B cell (primary cell): ENCODE data around the gene HINFP.

Experiments used
- EZH2 ChIP-seq: IDR thresholded peaks from 2 replicates; pipeline ENCODE4 v1.6.1; 2012; ENCODE audit warnings: borderline replicate concordance, low read depth, mild to moderate bottlenecking, moderate library complexity, low read length; ENCODE audit not compliant: insufficient read depth, poor library complexity, severe bottlenecking
- TF ChIP-seq, protein P1 (sequence below): fragments of 200-600 bp; IDR thresholded peaks from one replicate; pipeline ENCODE4 v1.8.0; 2022; ENCODE audit warnings: antibody characterized with exemption, mild to moderate bottlenecking

DNA sequence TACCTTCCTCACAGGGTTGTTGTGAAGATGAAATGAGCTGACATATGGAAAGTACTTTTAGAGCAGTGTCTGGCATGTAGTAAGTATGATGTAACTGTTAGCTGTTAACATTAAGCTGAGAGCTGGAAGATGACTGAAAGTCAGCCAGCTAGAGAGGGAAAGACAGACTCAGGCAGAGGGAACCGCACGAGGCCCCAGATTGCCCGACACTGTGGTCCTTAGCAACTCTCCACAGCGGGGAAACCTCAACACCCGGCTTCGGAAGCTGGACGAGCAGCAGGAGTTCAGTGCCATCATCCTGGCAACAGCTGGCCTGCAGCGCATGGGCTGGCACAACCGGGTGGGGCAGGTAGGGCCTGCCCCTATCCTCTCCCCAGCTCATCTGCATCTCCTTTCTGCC is 30.2 kb upstream of the HINFP start:
- TF ChIP-seq, protein P1, sequence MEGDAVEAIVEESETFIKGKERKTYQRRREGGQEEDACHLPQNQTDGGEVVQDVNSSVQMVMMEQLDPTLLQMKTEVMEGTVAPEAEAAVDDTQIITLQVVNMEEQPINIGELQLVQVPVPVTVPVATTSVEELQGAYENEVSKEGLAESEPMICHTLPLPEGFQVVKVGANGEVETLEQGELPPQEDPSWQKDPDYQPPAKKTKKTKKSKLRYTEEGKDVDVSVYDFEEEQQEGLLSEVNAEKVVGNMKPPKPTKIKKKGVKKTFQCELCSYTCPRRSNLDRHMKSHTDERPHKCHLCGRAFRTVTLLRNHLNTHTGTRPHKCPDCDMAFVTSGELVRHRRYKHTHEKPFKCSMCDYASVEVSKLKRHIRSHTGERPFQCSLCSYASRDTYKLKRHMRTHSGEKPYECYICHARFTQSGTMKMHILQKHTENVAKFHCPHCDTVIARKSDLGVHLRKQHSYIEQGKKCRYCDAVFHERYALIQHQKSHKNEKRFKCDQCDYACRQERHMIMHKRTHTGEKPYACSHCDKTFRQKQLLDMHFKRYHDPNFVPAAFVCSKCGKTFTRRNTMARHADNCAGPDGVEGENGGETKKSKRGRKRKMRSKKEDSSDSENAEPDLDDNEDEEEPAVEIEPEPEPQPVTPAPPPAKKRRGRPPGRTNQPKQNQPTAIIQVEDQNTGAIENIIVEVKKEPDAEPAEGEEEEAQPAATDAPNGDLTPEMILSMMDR, result no peak
- no peak for TF ChIP-seq EZH2
